Panc1 (cell line): ENCODE results near the gene GEMIN4. TPM values are rescaled to one million over a fixed set of nuclear protein-coding genes. Genes with fewer than 3 reads are reported as not detected.
A peak's percentile ranks its signal among the peaks of the same experiment; 100 is the strongest.

ENCODE experiments used
- ATAC-seq: fragments of 200-7000 bp; cut with Tn5 transposase; 2 replicates; pipeline ENCODE4 v1.9.1; 2020; ENCODE audit warnings: mild to moderate bottlenecking, moderate library complexity
- BruUV-seq: library from RNA; stranded (reverse); fragments of 400-500 nt; replicated peaks from 2 replicates; lab custom pipeline; 2021; lab: Mats Ljungman, UMichigan
- CTCF ChIA-PET: fragments of 300-600 bp; sonication (Branson Sonifier 250); formaldehyde crosslinking; loops from one replicate; lab custom pipeline; 2022; ENCODE audit warnings: antibody characterized with exemption; lab: Charles Lee
- POLR2A ChIA-PET: fragments of 300-600 bp; sonication (Branson Sonifier 250); formaldehyde crosslinking; loops from one replicate; lab custom pipeline; 2022; ENCODE audit warnings: antibody characterized with exemption; lab: Charles Lee
- DNase-seq: peaks from one replicate; pipeline ENCODE4 v3.0.0-alpha.2; 2010; ENCODE audit warnings: low read depth, low spot score
- H3K27ac ChIP-seq: 2 replicates; pipeline ENCODE4 v1.5.1; 2011; ENCODE audit warnings: mild to moderate bottlenecking, low read length, inconsistent platforms
- H3K27me3 ChIP-seq: fragments of 200-500 bp; sonication (Bioruptor generic); 2 replicates; pipeline ENCODE4 v1.6.0; 2014; ENCODE audit warnings: low read length, inconsistent platforms; ENCODE audit not compliant: control insufficient read depth, insufficient read depth
- H3K36me3 ChIP-seq: fragments of 200-500 bp; sonication (Bioruptor generic); 2 replicates; pipeline ENCODE4 v1.5.1; 2014; ENCODE audit warnings: inconsistent platforms, mild to moderate bottlenecking, low read length, moderate library complexity; ENCODE audit not compliant: control insufficient read depth, insufficient read depth
- H3K4me1 ChIP-seq: 2 replicates; pipeline ENCODE4 v1.5.1; 2011; ENCODE audit warnings: inconsistent platforms, mild to moderate bottlenecking, low read length, moderate library complexity; ENCODE audit not compliant: control insufficient read depth, insufficient read depth
- H3K4me3 ChIP-seq, 2 experiments: 2 replicates each; pipeline ENCODE4 v1.5.1; 2011 to 2012; ENCODE audit warnings: low read depth in 2 of 2, low read length in 2 of 2, mild to moderate bottlenecking in 2 of 2, inconsistent platforms in 1 of 2, moderate library complexity in 1 of 2
- H3K9me3 ChIP-seq: fragments of 200-500 bp; sonication (Bioruptor generic); 2 replicates; pipeline ENCODE4 v1.5.1; 2014; ENCODE audit warnings: low read depth, mild to moderate bottlenecking, inconsistent platforms, low read length, moderate library complexity; ENCODE audit not compliant: control insufficient read depth, insufficient read depth
- CTCF ChIP-seq: fragments of 450-650 bp; IDR thresholded peaks from 2 replicates; pipeline ENCODE4 v1.5.1; 2017; ENCODE audit warnings: mild to moderate bottlenecking
- POLR2AphosphoS5 ChIP-seq: IDR thresholded peaks from 2 replicates; pipeline ENCODE4 v1.6.1; 2012; ENCODE audit warnings: mild to moderate bottlenecking, low read depth, low read length, moderate library complexity
- REST ChIP-seq, 2 experiments: IDR thresholded peaks; 2 replicates each; pipeline ENCODE4 v1.6.1; 2011 to 2012; ENCODE audit warnings: low read depth in 2 of 2, control low read depth in 1 of 2, low read length in 1 of 2, mild to moderate bottlenecking in 1 of 2, moderate library complexity in 1 of 2; ENCODE audit not compliant: insufficient read depth in 1 of 2
- SIN3A ChIP-seq: IDR thresholded peaks from 2 replicates; pipeline ENCODE4 v1.6.1; 2012; ENCODE audit warnings: low read depth, mild to moderate bottlenecking, low read length, moderate library complexity, borderline replicate concordance; ENCODE audit not compliant: insufficient read depth
- TCF7L2 ChIP-seq: IDR thresholded peaks from 2 replicates; pipeline ENCODE4 v1.6.1; 2011; ENCODE audit warnings: mild to moderate bottlenecking, low read depth, low read length, inconsistent platforms
- in situ Hi-C: cut with HindIII; loops from 2 replicates; pipeline ENCODE4 v1.10.0; 2016; ENCODE audit warnings: low sequenced_read_pairs, low pct_unique_long_range_greater_than_20kb
- intact Hi-C: fragments of 100-400 bp; cut with micrococcal nuclease; formaldehyde crosslinking; loops from one replicate; pipeline ENCODE4 v1.10.0; 2022; ENCODE audit not compliant: unreplicated experiment
- total RNA-seq: library from RNA; stranded (reverse); gene quantifications from one replicate; pipeline ENCODE4 v1.2.1, GENCODE V29; 2021; ENCODE audit not compliant: unreplicated experiment

GEMIN4 gene
- total RNA-seq, 1 experiment from 2014 or later = 34.9 TPM

GRCh38 chr17:731644-732066 lies 20.4 kb downstream of the GEMIN4 start:
- CTCF ChIA-PET = no interaction called here
- H3K36me3 ChIP-seq = no peaks in the 10 kb centered on the region; the same call in 1 of the 2 replicates
- peak overlapping the region; percentile 62 to 69 for H3K4me3 ChIP-seq
- TF ChIP-seq REST (IDR thresholded peaks at IDR 0.05; ENCODE audit: insufficient read depth in 1 of 2, low read depth in 2 of 2, low read length in 1 of 2) (no peak), TCF7L2 (no peak), POLR2AphosphoS5 (no peak), SIN3A (no peak), CTCF (no peak)
- DNase-seq (no peak), ATAC-seq (peak; percentile 55; the same call in 1 of the 2 replicates)
- no peaks in the 10 kb centered on the region for H3K9me3 ChIP-seq
- in situ Hi-C loops = no loop called here
- BruUV-seq = no TSS peak
- POLR2A ChIA-PET = no interaction called here
- intact Hi-C loops = no loop called here
- no peaks in the 10 kb centered on the region for H3K27me3 ChIP-seq
- H3K4me1 ChIP-seq = peaks cover 3% of the 10 kb centered on the region; the same call in 1 of the 2 replicates
- H3K27ac ChIP-seq = peak overlapping the region; percentile 73

- no peak overlapping the region for H3K27ac ChIP-seq
- H3K4me3 ChIP-seq = no peak overlapping the region
- POLR2A ChIA-PET = no interaction called here
Observed at GRCh38 chr17:728911-729310, 23.2 kb downstream of the GEMIN4 start.

More at GRCh38 chr17:728911-729310, 23.2 kb downstream of the GEMIN4 start:
- Histone ChIP-seq H3K36me3 (no peaks in the 10 kb centered on the region; the same call in 1 of the 2 replicates), H3K4me1 (peaks cover 2% of the 10 kb centered on the region; the same call in 1 of the 2 replicates), H3K27me3 (no peaks in the 10 kb centered on the region), H3K9me3 (no peaks in the 10 kb centered on the region)
- in situ Hi-C loops = no loop called here
- DNase-seq = no peak
- intact Hi-C loops = no loop called here
- CTCF ChIA-PET = no interaction called here
- ATAC-seq = no peak
- TF ChIP-seq REST (IDR thresholded peaks at IDR 0.05; ENCODE audit: insufficient read depth in 1 of 2, low read depth in 2 of 2, low read length in 1 of 2) (no peak), SIN3A (no peak), POLR2AphosphoS5 (no peak), TCF7L2 (no peak), CTCF (no peak)
- no TSS peak for BruUV-seq
